Suprapubic skin (tissue), 4 donors: ENCODE data around the gene BICC1. TPM values are rescaled to one million over a fixed set of nuclear protein-coding genes. Genes with fewer than 3 reads are reported as not detected.

Experiments
- DNase-seq, 2 donors: peaks; one replicate each; pipeline ENCODE4 v3.0.0-alpha.2; 2019; ENCODE audit warnings: low spot score in 2 of 2
- H3K27ac ChIP-seq: fragments of 200-600 bp; sonication (generic); one replicate; pipeline ENCODE4 v1.5.1; 2019
- H3K27me3 ChIP-seq: fragments of 200-600 bp; sonication (generic); one replicate; pipeline ENCODE4 v1.5.1; 2019
- H3K36me3 ChIP-seq: fragments of 200-600 bp; sonication (generic); one replicate; pipeline ENCODE4 v1.5.1; 2019
- H3K4me1 ChIP-seq: fragments of 200-600 bp; sonication (generic); one replicate; pipeline ENCODE4 v1.5.1; 2019
- H3K4me3 ChIP-seq: fragments of 200-600 bp; sonication (generic); one replicate; pipeline ENCODE4 v1.5.1; 2019; ENCODE audit warnings: mild to moderate bottlenecking
- H3K9me3 ChIP-seq: fragments of 200-600 bp; sonication (generic); one replicate; pipeline ENCODE4 v1.5.1; 2019
- EP300 ChIP-seq: sonication (generic); formaldehyde crosslinking; IDR thresholded peaks from one replicate; pipeline ENCODE4 v1.6.1; 2017; ENCODE audit warnings: antibody characterized with exemption
- POLR2A ChIP-seq, 2 donors: fragments of 450-650 bp; IDR thresholded peaks; one replicate each; pipeline ENCODE4 v1.6.1; 2017; ENCODE audit warnings: antibody characterized with exemption in 2 of 2, mild to moderate bottlenecking in 2 of 2, moderate library complexity in 2 of 2
- POLR2AphosphoS5 ChIP-seq, 3 donors: sonication (generic); formaldehyde crosslinking; IDR thresholded peaks; one replicate each; pipeline ENCODE4 v1.6.1; 2017; ENCODE audit warnings: antibody characterized with exemption in 3 of 3
- WGBS: methylation state at CpG from one replicate; pipeline ENCODE4 v1.1.5; 2018; 5-methylcytosine and 5-hydroxymethylcytosine counted together
- total RNA-seq, 4 donors: library from RNA; depleted of rRNA; stranded (reverse); fragments of >200 nt; gene quantifications; one replicate each; pipeline ENCODE4 v1.1.0, GENCODE V29; 2016
- TF ChIP-seq, protein P1 (sequence below), 2 donors: fragments of 200-600 bp in 1 of 2; fragments of 450-650 bp in 1 of 2; sonication (generic) in 1 of 2; IDR thresholded peaks; one replicate each; pipeline ENCODE4 v1.5.1; 2016 to 2019; ENCODE audit warnings: antibody characterized with exemption in 2 of 2, mild to moderate bottlenecking in 1 of 2, moderate library complexity in 1 of 2

The BICC1 gene
- total RNA-seq, 4 donors from 2014 or later, result 2.4 to 6.9 (median 3.5) TPM

DNA sequence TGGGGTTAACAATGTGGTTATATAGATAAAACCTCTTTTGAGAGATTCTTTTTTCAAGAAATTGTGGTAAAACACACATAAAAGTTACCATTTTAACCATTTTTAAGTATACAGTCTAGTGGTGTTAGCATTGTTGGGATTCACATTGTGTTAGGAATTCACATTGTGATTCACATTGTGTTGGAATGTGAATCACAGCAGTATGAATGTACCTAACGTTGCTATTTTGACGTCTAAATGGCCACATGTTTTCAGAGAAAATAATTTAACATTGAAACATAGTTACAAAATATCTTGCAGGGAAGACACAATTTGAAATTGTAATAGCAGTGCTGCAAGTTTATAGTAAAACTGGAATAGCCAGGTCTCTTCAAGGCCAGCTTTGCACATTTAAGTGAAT, 129.0 kb downstream of the BICC1 start:
- peak overlapping the region; percentile 57 for H3K27ac ChIP-seq
- peaks cover 49% of the 10 kb centered on the region for H3K4me1 ChIP-seq
- TF ChIP-seq EP300, result peak; percentile 22
- no peak for TF ChIP-seq POLR2A (IDR thresholded peaks at IDR 0.05)
- TF ChIP-seq POLR2AphosphoS5 (IDR thresholded peaks at IDR 0.05), result no peak
- TF ChIP-seq, protein P1, sequence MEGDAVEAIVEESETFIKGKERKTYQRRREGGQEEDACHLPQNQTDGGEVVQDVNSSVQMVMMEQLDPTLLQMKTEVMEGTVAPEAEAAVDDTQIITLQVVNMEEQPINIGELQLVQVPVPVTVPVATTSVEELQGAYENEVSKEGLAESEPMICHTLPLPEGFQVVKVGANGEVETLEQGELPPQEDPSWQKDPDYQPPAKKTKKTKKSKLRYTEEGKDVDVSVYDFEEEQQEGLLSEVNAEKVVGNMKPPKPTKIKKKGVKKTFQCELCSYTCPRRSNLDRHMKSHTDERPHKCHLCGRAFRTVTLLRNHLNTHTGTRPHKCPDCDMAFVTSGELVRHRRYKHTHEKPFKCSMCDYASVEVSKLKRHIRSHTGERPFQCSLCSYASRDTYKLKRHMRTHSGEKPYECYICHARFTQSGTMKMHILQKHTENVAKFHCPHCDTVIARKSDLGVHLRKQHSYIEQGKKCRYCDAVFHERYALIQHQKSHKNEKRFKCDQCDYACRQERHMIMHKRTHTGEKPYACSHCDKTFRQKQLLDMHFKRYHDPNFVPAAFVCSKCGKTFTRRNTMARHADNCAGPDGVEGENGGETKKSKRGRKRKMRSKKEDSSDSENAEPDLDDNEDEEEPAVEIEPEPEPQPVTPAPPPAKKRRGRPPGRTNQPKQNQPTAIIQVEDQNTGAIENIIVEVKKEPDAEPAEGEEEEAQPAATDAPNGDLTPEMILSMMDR (IDR thresholded peaks at IDR 0.05), result no peak
- H3K27me3 ChIP-seq, result no peaks in the 10 kb centered on the region
- no peaks in the 10 kb centered on the region for H3K9me3 ChIP-seq
- no peak overlapping the region for H3K4me3 ChIP-seq
- H3K36me3 ChIP-seq, result no peaks in the 10 kb centered on the region
- no peak for DNase-seq
- 42% methylated on average over 2 of the region's 2 CpGs for WGBS

DNA sequence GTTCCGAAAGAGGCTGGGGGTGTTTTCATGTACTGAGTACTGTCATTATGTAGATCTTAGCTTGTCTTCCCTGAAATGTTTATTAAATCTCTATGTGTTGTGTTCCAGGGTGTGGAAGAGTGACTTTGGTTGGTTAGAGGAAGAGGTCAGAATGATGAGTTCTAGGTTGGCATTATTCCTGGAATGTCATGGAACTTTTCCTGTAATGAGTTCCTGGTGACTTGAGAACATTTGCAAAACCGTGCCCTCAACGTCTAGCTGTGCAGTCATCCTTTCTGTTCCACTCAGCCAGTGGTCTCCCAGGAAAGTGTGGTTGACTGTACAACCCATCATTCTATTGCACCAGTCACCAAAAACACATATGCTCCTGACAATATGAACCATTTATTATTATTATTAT, 129.6 kb downstream of the BICC1 start:
- H3K4me1 ChIP-seq, result peaks cover 48% of the 10 kb centered on the region
- H3K9me3 ChIP-seq, result no peaks in the 10 kb centered on the region
- H3K27me3 ChIP-seq, result no peaks in the 10 kb centered on the region
- TF ChIP-seq POLR2AphosphoS5 (IDR thresholded peaks at IDR 0.05) (no peak), POLR2A (IDR thresholded peaks at IDR 0.05) (no peak), EP300 (no peak)
- TF ChIP-seq, protein P1 (IDR thresholded peaks at IDR 0.05), result no peak
- DNase-seq, result no peak
- 38% methylated on average over 3 of the region's 3 CpGs for WGBS
- H3K4me3 ChIP-seq, result no peak overlapping the region
- H3K27ac ChIP-seq, result peak overlapping the region; percentile 57
- H3K36me3 ChIP-seq, result no peaks in the 10 kb centered on the region

DNA sequence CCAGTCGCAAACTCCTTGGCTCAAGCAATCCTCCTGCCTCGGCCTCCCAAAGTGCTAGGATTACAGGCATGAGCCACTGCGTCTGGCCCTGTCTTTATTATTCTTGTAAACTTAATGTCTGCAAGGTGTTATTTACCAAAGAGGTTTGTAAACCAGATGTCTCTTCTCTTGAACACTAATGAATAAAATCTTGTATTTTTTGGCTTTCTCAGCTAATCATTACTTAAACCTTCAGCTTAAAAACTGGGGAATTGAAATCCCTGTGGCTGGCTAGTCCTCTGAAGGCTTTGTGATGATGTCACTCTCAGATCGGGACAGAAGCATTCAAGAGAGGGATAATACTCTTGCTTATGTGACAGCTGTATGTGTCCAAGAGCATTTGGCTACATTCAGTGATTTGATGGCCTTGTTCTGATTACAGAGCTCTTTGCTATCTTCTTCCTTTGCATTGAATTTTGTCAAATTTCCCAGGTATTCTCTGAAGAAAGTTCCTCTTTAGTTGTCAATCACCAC, 130.3 kb downstream of the BICC1 start:
- H3K27me3 ChIP-seq, result no peaks in the 10 kb centered on the region
- peaks cover 43% of the 10 kb centered on the region for H3K4me1 ChIP-seq
- no peak for TF ChIP-seq POLR2A (IDR thresholded peaks at IDR 0.05)
- no peak for TF ChIP-seq POLR2AphosphoS5 (IDR thresholded peaks at IDR 0.05)
- TF ChIP-seq, protein P1 (IDR thresholded peaks at IDR 0.05), result no peak
- no peak for TF ChIP-seq EP300
- no peaks in the 10 kb centered on the region for H3K9me3 ChIP-seq
- no peak overlapping the region for H3K4me3 ChIP-seq
- peak overlapping the region; percentile 4 for H3K27ac ChIP-seq
- 44% methylated on average over 4 of the region's 4 CpGs for WGBS
- no peaks in the 10 kb centered on the region for H3K36me3 ChIP-seq
- no peak for DNase-seq

DNA sequence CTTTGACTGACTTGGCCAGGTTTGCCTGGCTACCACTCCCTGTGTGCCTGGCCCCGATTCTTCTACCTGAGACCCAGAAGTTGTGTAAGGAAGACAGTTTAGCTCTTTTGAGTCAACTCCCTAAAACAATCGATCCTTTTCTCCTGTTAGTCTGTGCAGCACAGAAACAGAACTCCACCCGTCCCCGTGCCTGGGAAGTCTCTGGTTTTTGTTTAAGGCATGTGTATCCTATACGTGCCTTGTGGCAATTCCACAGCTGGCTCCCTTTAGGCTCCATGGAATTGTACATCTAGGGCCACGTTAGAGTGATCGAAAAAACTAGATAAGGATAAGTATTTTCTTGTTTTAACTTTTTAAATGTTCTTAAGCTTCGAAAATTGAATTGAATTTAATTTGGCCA, 131.6 kb downstream of the BICC1 start:
- TF ChIP-seq POLR2A (IDR thresholded peaks at IDR 0.05), result no peak
- no peak for TF ChIP-seq POLR2AphosphoS5 (IDR thresholded peaks at IDR 0.05)
- no peak for TF ChIP-seq EP300
- TF ChIP-seq, protein P1 (IDR thresholded peaks at IDR 0.05), result no peak
- Histone ChIP-seq H3K4me1 (peaks cover 49% of the 10 kb centered on the region), H3K27me3 (no peaks in the 10 kb centered on the region), H3K27ac (peak overlapping the region; percentile 9), H3K4me3 (no peak overlapping the region), H3K9me3 (no peaks in the 10 kb centered on the region), H3K36me3 (no peaks in the 10 kb centered on the region)
- DNase-seq, result no peak
- 33% methylated on average over 8 of the region's 8 CpGs for WGBS

DNA sequence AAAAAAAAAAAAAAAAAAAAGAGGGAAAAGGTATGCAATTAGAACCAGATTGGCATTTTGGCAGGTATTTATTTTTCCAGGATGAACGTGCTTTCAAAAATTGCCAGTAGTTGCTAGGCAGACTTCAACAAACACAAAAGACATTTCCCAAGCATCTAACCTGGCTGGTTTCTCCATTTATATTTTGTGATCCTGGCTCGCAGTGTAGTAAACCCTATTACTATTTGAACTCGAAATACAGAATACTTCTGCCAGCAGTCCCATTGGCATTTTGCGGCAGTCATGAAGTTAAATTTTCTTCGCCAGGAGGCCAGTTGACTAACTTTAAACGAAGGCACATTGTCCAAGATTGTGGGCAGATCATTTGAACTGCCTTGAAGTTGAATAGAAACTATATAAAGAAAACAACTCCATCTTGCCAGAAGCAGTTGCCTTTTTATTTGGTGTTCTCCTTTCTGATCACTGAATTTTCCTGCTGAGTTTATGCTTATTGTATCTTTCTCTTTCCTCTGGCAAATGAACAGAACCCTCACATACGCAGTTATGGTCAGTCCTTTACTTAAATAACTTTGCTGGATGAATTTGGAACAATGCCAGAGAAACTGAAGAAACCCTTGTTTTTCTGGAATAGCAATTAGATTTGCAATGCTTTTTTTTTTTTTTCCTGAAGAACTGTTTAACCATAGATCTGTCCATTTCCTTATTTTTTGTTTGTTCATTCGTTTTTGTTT, 132.9 kb downstream of the BICC1 start:
- no peak for DNase-seq
- no peak overlapping the region for H3K4me3 ChIP-seq

More for the DNA sequence above, 132.9 kb downstream of the BICC1 start:
- no peaks in the 10 kb centered on the region for H3K9me3 ChIP-seq
- peaks cover 47% of the 10 kb centered on the region for H3K4me1 ChIP-seq
- TF ChIP-seq, protein P1 (IDR thresholded peaks at IDR 0.05), result no peak
- TF ChIP-seq POLR2AphosphoS5 (IDR thresholded peaks at IDR 0.05) (no peak), POLR2A (IDR thresholded peaks at IDR 0.05) (no peak), EP300 (no peak)
- H3K36me3 ChIP-seq, result no peaks in the 10 kb centered on the region
- 31% methylated on average over 8 of the region's 8 CpGs for WGBS
- peak overlapping the region; percentile 0 for H3K27ac ChIP-seq
- no peaks in the 10 kb centered on the region for H3K27me3 ChIP-seq
